Neural progenitor cell (in vitro differentiated cells): ENCODE measurements around the gene PRAC2. TPM values are rescaled to one million over a fixed set of nuclear protein-coding genes. Genes with fewer than 3 reads are reported as not detected.

ENCODE experiments used
- DNase-seq: peaks from one replicate; pipeline ENCODE4 v3.0.0-alpha.2; 2016; ENCODE audit warnings: low spot score
- H2AFZ ChIP-seq: fragments of 200-600 bp; sonication (generic); replicated peaks from 2 replicates; pipeline ENCODE4 v1.6.1; 2016; ENCODE audit warnings: antibody characterized with exemption
- H3F3A ChIP-seq: fragments of 200-600 bp; sonication (generic); 2 replicates; pipeline ENCODE4 v1.6.1; 2016; ENCODE audit warnings: antibody characterized with exemption, low read depth
- H3K27ac ChIP-seq: fragments of 200-600 bp; sonication (generic); 2 replicates; pipeline ENCODE4 v1.5.1; 2016; ENCODE audit warnings: mild to moderate bottlenecking
- H3K27me3 ChIP-seq: fragments of 200-600 bp; sonication (generic); 2 replicates; pipeline ENCODE4 v1.6.1; 2016; ENCODE audit warnings: mild to moderate bottlenecking, moderate library complexity
- H3K36me3 ChIP-seq: fragments of 200-600 bp; sonication (generic); 2 replicates; pipeline ENCODE4 v1.5.1; 2016
- H3K4me1 ChIP-seq: fragments of 200-600 bp; sonication (generic); 2 replicates; pipeline ENCODE4 v1.6.1; 2016; ENCODE audit warnings: mixed run types
- H3K4me2 ChIP-seq: fragments of 200-600 bp; sonication (generic); 2 replicates; pipeline ENCODE4 v1.6.1; 2016
- H3K4me3 ChIP-seq: fragments of 200-600 bp; sonication (generic); 2 replicates; pipeline ENCODE4 v1.5.1; 2016
- H3K79me2 ChIP-seq: fragments of 200-600 bp; sonication (generic); 2 replicates; pipeline ENCODE4 v1.6.1; 2016; ENCODE audit warnings: low read depth
- H3K9ac ChIP-seq: fragments of 200-600 bp; sonication (generic); 2 replicates; pipeline ENCODE4 v1.6.1; 2016
- H3K9me3 ChIP-seq: fragments of 200-600 bp; sonication (generic); 2 replicates; pipeline ENCODE4 v1.5.1; 2016; ENCODE audit warnings: low read depth
- H4K20me1 ChIP-seq: fragments of 200-600 bp; sonication (generic); 2 replicates; pipeline ENCODE4 v1.6.1; 2016; ENCODE audit warnings: low read depth
- H3K27ac Mint-ChIP-seq: 3 replicates; pipeline ENCODE4 v1.8.0; 2021; ENCODE audit warnings: mixed read lengths
- H3K27me3 Mint-ChIP-seq: 2 replicates; pipeline ENCODE4 v1.8.0; 2022; ENCODE audit warnings: low read depth, mild to moderate bottlenecking, inconsistent platforms, moderate library complexity, mixed read lengths; ENCODE audit not compliant: insufficient read depth
- H3K36me3 Mint-ChIP-seq: 3 replicates; pipeline ENCODE4 v1.8.0; 2021; ENCODE audit warnings: mixed read lengths
- H3K4me1 Mint-ChIP-seq: 3 replicates; pipeline ENCODE4 v1.8.0; 2021; ENCODE audit warnings: mixed read lengths
- H3K4me3 Mint-ChIP-seq: 3 replicates; pipeline ENCODE4 v1.8.0; 2021; ENCODE audit warnings: mild to moderate bottlenecking, moderate library complexity, mixed read lengths
- H3K9me3 Mint-ChIP-seq: 3 replicates; pipeline ENCODE4 v1.8.0; 2020; ENCODE audit warnings: mixed read lengths
- EZH2 ChIP-seq: fragments of 200-600 bp; sonication (generic); IDR thresholded peaks from 2 replicates; pipeline ENCODE4 v1.6.1; 2017; ENCODE audit warnings: antibody characterized with exemption, mild to moderate bottlenecking, moderate library complexity
- EZH2phosphoT487 ChIP-seq: fragments of 200-600 bp; sonication (generic); IDR thresholded peaks from 2 replicates; pipeline ENCODE4 v1.6.1; 2017; ENCODE audit warnings: antibody characterized with exemption
- total RNA-seq: library from RNA; depleted of rRNA; stranded (reverse); fragments of >200 nt; gene quantifications from 2 replicates; pipeline ENCODE4 v1.2.3, GENCODE V29; 2015; ENCODE audit warnings: low replicate concordance
- TF ChIP-seq, protein P1 (sequence below): fragments of 200-600 bp; sonication (generic); IDR thresholded peaks from 2 replicates; pipeline ENCODE4 v1.5.1; 2017; ENCODE audit warnings: antibody characterized with exemption, mild to moderate bottlenecking

Gene PRAC2
- total RNA-seq, 1 donor from 2014 or later = not detected

DNA sequence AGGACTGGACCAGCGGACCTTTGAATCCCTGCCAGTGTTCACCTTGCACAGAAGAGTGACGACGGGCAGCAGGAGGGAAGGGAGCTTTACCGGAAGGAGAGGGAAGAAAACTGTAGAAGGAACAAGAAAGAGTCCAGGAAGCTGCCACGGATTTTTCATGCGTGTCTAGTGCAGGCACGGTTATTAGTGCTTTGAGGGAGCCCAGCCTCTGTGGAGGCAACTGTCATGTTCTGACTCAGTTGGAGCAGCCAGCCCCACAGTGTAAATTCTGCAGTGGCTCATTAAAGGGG, 12.0 kb downstream of the PRAC2 start:
- Histone ChIP-seq H2AFZ (no peak overlapping the region), H3K9me3 (no peaks in the 10 kb centered on the region), H3K27me3 (peaks cover 100% of the 10 kb centered on the region), H3K4me1 (no peaks in the 10 kb centered on the region), H3K4me2 (no peak overlapping the region), H3K4me3 (no peak overlapping the region), H3F3A (no peaks in the 10 kb centered on the region), H3K79me2 (no peaks in the 10 kb centered on the region), H3K27ac (no peak overlapping the region), H3K9ac (no peak overlapping the region), H3K36me3 (no peaks in the 10 kb centered on the region), H4K20me1 (peaks cover 70% of the 10 kb centered on the region)
- H3K4me1 Mint-ChIP-seq = peaks cover 2% of the 10 kb centered on the region
- peaks cover 3% of the 10 kb centered on the region for H3K36me3 Mint-ChIP-seq
- no peak overlapping the region for H3K4me3 Mint-ChIP-seq
- H3K27me3 Mint-ChIP-seq = peaks cover 97% of the 10 kb centered on the region
- TF ChIP-seq, protein P1, sequence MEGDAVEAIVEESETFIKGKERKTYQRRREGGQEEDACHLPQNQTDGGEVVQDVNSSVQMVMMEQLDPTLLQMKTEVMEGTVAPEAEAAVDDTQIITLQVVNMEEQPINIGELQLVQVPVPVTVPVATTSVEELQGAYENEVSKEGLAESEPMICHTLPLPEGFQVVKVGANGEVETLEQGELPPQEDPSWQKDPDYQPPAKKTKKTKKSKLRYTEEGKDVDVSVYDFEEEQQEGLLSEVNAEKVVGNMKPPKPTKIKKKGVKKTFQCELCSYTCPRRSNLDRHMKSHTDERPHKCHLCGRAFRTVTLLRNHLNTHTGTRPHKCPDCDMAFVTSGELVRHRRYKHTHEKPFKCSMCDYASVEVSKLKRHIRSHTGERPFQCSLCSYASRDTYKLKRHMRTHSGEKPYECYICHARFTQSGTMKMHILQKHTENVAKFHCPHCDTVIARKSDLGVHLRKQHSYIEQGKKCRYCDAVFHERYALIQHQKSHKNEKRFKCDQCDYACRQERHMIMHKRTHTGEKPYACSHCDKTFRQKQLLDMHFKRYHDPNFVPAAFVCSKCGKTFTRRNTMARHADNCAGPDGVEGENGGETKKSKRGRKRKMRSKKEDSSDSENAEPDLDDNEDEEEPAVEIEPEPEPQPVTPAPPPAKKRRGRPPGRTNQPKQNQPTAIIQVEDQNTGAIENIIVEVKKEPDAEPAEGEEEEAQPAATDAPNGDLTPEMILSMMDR = no peak
- TF ChIP-seq EZH2 (no peak), EZH2phosphoT487 (no peak)
- H3K9me3 Mint-ChIP-seq = peaks cover 9% of the 10 kb centered on the region
- DNase-seq = no peak
- no peak overlapping the region for H3K27ac Mint-ChIP-seq

DNA sequence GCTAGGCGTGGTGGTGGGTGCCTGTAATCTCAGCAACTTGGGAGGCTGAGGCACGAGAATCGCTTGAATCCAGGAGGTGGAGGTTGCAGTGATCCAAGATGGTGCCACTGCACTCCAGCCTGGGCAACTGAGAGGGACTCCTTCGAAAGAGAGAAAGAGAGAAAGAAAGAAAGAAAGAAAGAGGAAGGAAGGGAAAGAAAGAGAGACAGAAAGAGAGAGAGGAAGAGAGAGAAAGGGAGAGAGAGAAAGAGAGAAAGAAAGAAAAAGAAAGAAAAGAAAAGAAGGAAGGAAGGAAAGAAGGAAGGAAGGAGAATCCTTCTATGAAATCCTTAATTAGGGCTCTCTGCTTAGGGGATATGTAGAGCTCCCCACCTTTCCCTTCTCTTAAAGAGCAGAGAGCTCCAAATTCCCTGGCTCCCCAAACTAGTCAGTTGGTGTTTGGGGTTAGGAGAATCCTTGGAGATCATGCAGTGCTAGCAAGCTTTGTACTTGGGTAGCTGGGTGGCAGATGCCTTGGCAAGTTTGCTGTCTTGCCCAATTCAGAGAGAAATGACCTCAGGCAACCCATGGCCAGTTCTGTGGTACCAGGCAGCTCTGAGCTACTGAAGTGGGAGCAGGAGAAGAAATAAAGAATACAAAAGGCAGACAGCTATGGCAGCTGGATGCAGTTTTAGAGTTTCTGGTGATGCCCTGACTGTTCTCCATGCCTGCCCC, 14.5 kb downstream of the PRAC2 start:
- H3K27ac ChIP-seq = no peak overlapping the region
- Mint-ChIP-seq H3K4me1 (no peaks in the 10 kb centered on the region), H3K27me3 (peaks cover 96% of the 10 kb centered on the region), H3K36me3 (no peaks in the 10 kb centered on the region), H3K27ac (no peak overlapping the region), H3K4me3 (peak overlapping the region; percentile 7), H3K9me3 (peaks cover 4% of the 10 kb centered on the region)
- H3K4me2 ChIP-seq = no peak overlapping the region
- H3F3A ChIP-seq = no peaks in the 10 kb centered on the region
- no peak overlapping the region for H3K9ac ChIP-seq
- H3K4me1 ChIP-seq = no peaks in the 10 kb centered on the region
- no peak for DNase-seq
- no peaks in the 10 kb centered on the region for H3K79me2 ChIP-seq
- H4K20me1 ChIP-seq = peaks cover 57% of the 10 kb centered on the region
- no peak overlapping the region for H3K4me3 ChIP-seq
- H2AFZ ChIP-seq = no peak overlapping the region
- peaks cover 100% of the 10 kb centered on the region for H3K27me3 ChIP-seq
- TF ChIP-seq, protein P1 = no peak
- no peak for TF ChIP-seq EZH2
- no peak for TF ChIP-seq EZH2phosphoT487
- H3K36me3 ChIP-seq = no peaks in the 10 kb centered on the region
- no peaks in the 10 kb centered on the region for H3K9me3 ChIP-seq

DNA sequence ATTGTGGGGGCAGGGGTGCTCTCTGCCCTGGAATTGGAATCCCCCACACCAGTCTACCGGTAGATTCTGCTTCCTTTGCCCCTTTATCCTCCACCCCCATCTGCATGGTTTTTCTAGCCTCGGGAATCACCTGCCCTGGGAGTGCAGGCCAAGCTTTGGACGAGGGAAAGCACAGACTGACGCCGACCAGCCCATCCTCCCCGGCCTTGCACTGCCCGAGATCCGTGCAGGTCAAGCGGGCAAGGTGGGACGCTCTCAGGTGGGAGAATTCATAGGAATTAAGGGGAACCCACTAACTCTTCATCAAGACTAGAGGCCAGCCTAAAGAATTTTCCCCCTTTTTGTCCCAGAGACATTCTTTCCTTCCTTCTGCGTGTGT, 15.4 kb downstream of the PRAC2 start:
- peaks cover 4% of the 10 kb centered on the region for H3K9me3 Mint-ChIP-seq
- H3K27ac Mint-ChIP-seq = no peak overlapping the region
- no peaks in the 10 kb centered on the region for H3K9me3 ChIP-seq
- no peak overlapping the region for H3K4me3 Mint-ChIP-seq
- no peaks in the 10 kb centered on the region for H3K4me1 Mint-ChIP-seq
- no peak overlapping the region for H3K4me3 ChIP-seq
- no peak overlapping the region for H3K9ac ChIP-seq
- H3K4me1 ChIP-seq = no peaks in the 10 kb centered on the region
- DNase-seq = no peak
- no peaks in the 10 kb centered on the region for H3K36me3 Mint-ChIP-seq
- H3K27me3 ChIP-seq = peaks cover 100% of the 10 kb centered on the region
- no peaks in the 10 kb centered on the region for H3F3A ChIP-seq
- no peak overlapping the region for H3K4me2 ChIP-seq
- no peak overlapping the region for H2AFZ ChIP-seq
- no peaks in the 10 kb centered on the region for H3K36me3 ChIP-seq
- TF ChIP-seq, protein P1 = no peak
- no peak for TF ChIP-seq EZH2phosphoT487
- TF ChIP-seq EZH2 = no peak
- H4K20me1 ChIP-seq = peaks cover 55% of the 10 kb centered on the region
- H3K27ac ChIP-seq = no peak overlapping the region
- H3K79me2 ChIP-seq = no peaks in the 10 kb centered on the region
- peaks cover 98% of the 10 kb centered on the region for H3K27me3 Mint-ChIP-seq
